Fibroblast of skin of scalp (primary cell): Measurements from ENCODE around the gene GRAMD1B.

ENCODE experiments used
- DNase-seq: peaks from one replicate; pipeline ENCODE4 v3.0.0-alpha.2; 2013

Gene GRAMD1B

GRCh38 chr11:123477205-123477907 lies 47.3 kb downstream of the GRAMD1B start:
- no peak for DNase-seq

GRCh38 chr11:123478352-123478987 lies 48.4 kb downstream of the GRAMD1B start:
- DNase-seq = peak; percentile 87

- no peak for DNase-seq
Observed at GRCh38 chr11:123479048-123479837, 49.2 kb downstream of the GRAMD1B start.

- no peak for DNase-seq
Observed at GRCh38 chr11:123480290-123480815, 50.3 kb downstream of the GRAMD1B start.

GRCh38 chr11:123480882-123481281 lies 50.8 kb downstream of the GRAMD1B start:
- DNase-seq = no peak

GRCh38 chr11:123481640-123482039 lies 51.6 kb downstream of the GRAMD1B start:
- DNase-seq = no peak

- DNase-seq = no peak
Observed at GRCh38 chr11:123482218-123482617, 52.1 kb downstream of the GRAMD1B start.

GRCh38 chr11:123483058-123483457 lies 53.0 kb downstream of the GRAMD1B start:
- DNase-seq = no peak

GRCh38 chr11:123483466-123483865 lies 53.4 kb downstream of the GRAMD1B start:
- no peak for DNase-seq

- DNase-seq = no peak
Observed at GRCh38 chr11:123484448-123484847, 54.4 kb downstream of the GRAMD1B start.

- no peak for DNase-seq
Observed at GRCh38 chr11:123487157-123487744, 57.2 kb downstream of the GRAMD1B start.

GRCh38 chr11:123490527-123490926 lies 60.5 kb downstream of the GRAMD1B start:
- no peak for DNase-seq

- no peak for DNase-seq
Observed at GRCh38 chr11:123491241-123491640, 61.2 kb downstream of the GRAMD1B start.

GRCh38 chr11:123493349-123494063 lies 63.4 kb downstream of the GRAMD1B start:
- no peak for DNase-seq

GRCh38 chr11:123494195-123495050 lies 64.4 kb downstream of the GRAMD1B start:
- peak; percentile 60 for DNase-seq

- DNase-seq = no peak
Observed at GRCh38 chr11:123504401-123504800, 74.3 kb downstream of the GRAMD1B start.

GRCh38 chr11:123505546-123506299 lies 75.7 kb downstream of the GRAMD1B start:
- no peak for DNase-seq

- DNase-seq = no peak
Observed at GRCh38 chr11:123507043-123507442, 77.0 kb downstream of the GRAMD1B start.

GRCh38 chr11:123509737-123510578 lies 79.9 kb downstream of the GRAMD1B start:
- peak; percentile 64 for DNase-seq

GRCh38 chr11:123510579-123510905 lies 80.5 kb downstream of the GRAMD1B start:
- DNase-seq = no peak
